Neural cell (in vitro differentiated cells): ENCODE data around the gene SMARCC1. TPM values are rescaled to one million over a fixed set of nuclear protein-coding genes. Genes with fewer than 3 reads are reported as not detected.

Experiments used
- H2AFZ ChIP-seq: fragments of 200-600, 300-800 bp; sonication (generic), shearing (Covaris generic); 2 replicates; pipeline ENCODE4 v1.6.0; 2014; ENCODE audit warnings: low read depth, mild to moderate bottlenecking, antibody characterized with exemption, low read length, moderate library complexity
- H3F3A ChIP-seq: fragments of 200-600 bp; shearing (Covaris generic); 2 replicates; pipeline ENCODE4 v1.6.1; 2016; ENCODE audit warnings: mild to moderate bottlenecking, moderate library complexity, mixed read lengths, antibody characterized with exemption, low read length; ENCODE audit not compliant: insufficient read depth, poor library complexity, severe bottlenecking
- H3K27ac ChIP-seq: fragments of 200-600, 300-800 bp; sonication (generic), shearing (Covaris generic); 2 replicates; pipeline ENCODE4 v1.5.1; 2014; ENCODE audit warnings: mild to moderate bottlenecking, low read length, moderate library complexity
- H3K27me3 ChIP-seq: fragments of 300-800, 200-600 bp; sonication (generic), shearing (Covaris generic); 2 replicates; pipeline ENCODE4 v1.6.0; 2014; ENCODE audit warnings: mild to moderate bottlenecking, low read depth, low read length, moderate library complexity; ENCODE audit not compliant: insufficient read depth
- H3K36me3 ChIP-seq: fragments of 300-800, 200-600 bp; sonication (generic), shearing (Covaris generic); 2 replicates; pipeline ENCODE4 v1.5.1; 2014; ENCODE audit warnings: mild to moderate bottlenecking, antibody characterized with exemption, low read length, moderate library complexity; ENCODE audit not compliant: insufficient read depth
- H3K4me2 ChIP-seq: fragments of 300-800, 200-600 bp; sonication (generic), shearing (Covaris generic); 2 replicates; pipeline ENCODE4 v1.6.0; 2014; ENCODE audit warnings: mild to moderate bottlenecking, low read length
- H3K4me3 ChIP-seq: fragments of 300-800, 200-600 bp; sonication (generic), shearing (Covaris generic); 2 replicates; pipeline ENCODE4 v1.5.1; 2014; ENCODE audit warnings: mild to moderate bottlenecking, low read length, moderate library complexity
- H3K79me2 ChIP-seq: fragments of 200-600 bp; shearing (Covaris generic); replicated peaks from 2 replicates; pipeline ENCODE4 v1.6.0; 2014; ENCODE audit warnings: mild to moderate bottlenecking, low read length, moderate library complexity; ENCODE audit not compliant: insufficient read depth
- H3K9ac ChIP-seq: fragments of 300-800, 200-600 bp; sonication (generic), shearing (Covaris generic); 2 replicates; pipeline ENCODE4 v1.6.1; 2016; ENCODE audit warnings: mild to moderate bottlenecking, low read length, mixed read lengths
- H3K9me2 ChIP-seq: fragments of 200-600 bp; shearing (Covaris generic); 2 replicates; pipeline ENCODE4 v1.6.1; 2016; ENCODE audit warnings: mild to moderate bottlenecking, low read length, mixed read lengths; ENCODE audit not compliant: insufficient read depth
- H3K9me3 ChIP-seq: fragments of 200-600, 300-800 bp; sonication (generic), shearing (Covaris generic); 2 replicates; pipeline ENCODE4 v1.6.1; 2016; ENCODE audit warnings: mild to moderate bottlenecking, mixed run types, low read length, moderate library complexity, mixed read lengths
- H4K20me1 ChIP-seq: fragments of 200-600 bp; shearing (Covaris generic); 2 replicates; pipeline ENCODE4 v1.6.1; 2016; ENCODE audit warnings: mild to moderate bottlenecking, mixed run types; ENCODE audit not compliant: insufficient read depth
- EP300 ChIP-seq: fragments of 450-650 bp; conservative IDR thresholded peaks from 2 replicates; pipeline ENCODE4 v1.6.1; 2014; ENCODE audit warnings: antibody characterized with exemption, mild to moderate bottlenecking, moderate library complexity; ENCODE audit not compliant: poor library complexity, severe bottlenecking
- EZH2 ChIP-seq: fragments of 200-600, 300-800 bp; shearing (Covaris generic), sonication (generic); IDR thresholded peaks from 2 replicates; pipeline ENCODE4 v1.6.1; 2014; ENCODE audit warnings: antibody characterized with exemption, low read length, borderline replicate concordance, mild to moderate bottlenecking; ENCODE audit not compliant: insufficient read depth, poor library complexity, severe bottlenecking
- MXI1 ChIP-seq: fragments of 450-650 bp; conservative IDR thresholded peaks from 2 replicates; pipeline ENCODE4 v1.6.1; 2014; ENCODE audit warnings: antibody characterized with exemption, mild to moderate bottlenecking; ENCODE audit not compliant: poor library complexity, severe bottlenecking
- POLR2AphosphoS5 ChIP-seq: IDR thresholded peaks from 2 replicates; pipeline ENCODE4 v1.6.1; 2012
- RAD21 ChIP-seq: fragments of 450-650 bp; conservative IDR thresholded peaks from 2 replicates; pipeline ENCODE4 v1.6.1; 2014; ENCODE audit warnings: antibody characterized with exemption, mild to moderate bottlenecking, moderate library complexity
- REST ChIP-seq: IDR thresholded peaks from 2 replicates; pipeline ENCODE4 v1.6.1; 2012; ENCODE audit warnings: borderline replicate concordance
- SMC3 ChIP-seq: fragments of 450-650 bp; conservative IDR thresholded peaks from 2 replicates; pipeline ENCODE4 v1.6.1; 2014; ENCODE audit warnings: antibody characterized with exemption, mild to moderate bottlenecking, moderate library complexity; ENCODE audit not compliant: poor library complexity
- TAF1 ChIP-seq: IDR thresholded peaks from 2 replicates; pipeline ENCODE4 v1.6.1; 2012; ENCODE audit warnings: low read depth
- polyA plus RNA-seq: library from polyadenylated mRNA; depleted of rRNA; stranded (reverse); fragments of >200 nt; gene quantifications from 2 replicates; pipeline ENCODE4 v1.2.3, GENCODE V29; 2014
- TF ChIP-seq, protein P1 (sequence below): fragments of 450-650 bp; IDR thresholded peaks from 2 replicates; pipeline ENCODE4 v1.5.1; 2014; ENCODE audit warnings: antibody characterized with exemption, mild to moderate bottlenecking, moderate library complexity; ENCODE audit not compliant: poor library complexity, severe bottlenecking

Gene SMARCC1
- polyA plus RNA-seq, 1 donor from 2014 or later: 29.4 TPM

DNA sequence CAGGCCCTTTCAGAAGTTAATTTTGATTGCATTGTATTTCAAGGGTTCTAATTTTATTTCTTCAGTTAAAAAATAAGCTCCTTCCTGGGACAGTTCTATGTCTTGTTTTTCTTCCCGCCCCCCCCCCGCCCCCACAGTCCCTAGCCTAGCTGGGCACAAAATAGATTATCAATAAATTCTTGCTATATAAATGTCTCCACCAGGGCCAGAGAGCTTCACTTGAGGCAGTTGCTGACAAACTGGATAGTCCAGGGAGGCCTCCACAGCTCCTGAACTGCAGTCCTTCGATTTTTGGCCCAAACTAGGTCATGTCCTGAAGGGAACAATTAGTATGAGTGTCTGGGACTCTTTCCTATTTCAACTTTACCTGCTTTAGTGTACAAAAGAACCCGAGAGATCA, 193.1 kb downstream of the SMARCC1 start:
- no peaks in the 10 kb centered on the region for H3K27me3 ChIP-seq
- H3K36me3 ChIP-seq: no peaks in the 10 kb centered on the region
- no peak overlapping the region for H2AFZ ChIP-seq
- no peak overlapping the region for H3K9ac ChIP-seq
- H3K9me2 ChIP-seq: no peaks in the 10 kb centered on the region
- no peaks in the 10 kb centered on the region for H3K79me2 ChIP-seq
- H3K27ac ChIP-seq: no peak overlapping the region
- no peaks in the 10 kb centered on the region for H3F3A ChIP-seq
- no peak for TF ChIP-seq MXI1
- no peak for TF ChIP-seq RAD21
- no peak for TF ChIP-seq TAF1
- H3K9me3 ChIP-seq: no peaks in the 10 kb centered on the region
- H3K4me2 ChIP-seq: no peak overlapping the region
- H4K20me1 ChIP-seq: no peaks in the 10 kb centered on the region
- H3K4me3 ChIP-seq: no peak overlapping the region

DNA sequence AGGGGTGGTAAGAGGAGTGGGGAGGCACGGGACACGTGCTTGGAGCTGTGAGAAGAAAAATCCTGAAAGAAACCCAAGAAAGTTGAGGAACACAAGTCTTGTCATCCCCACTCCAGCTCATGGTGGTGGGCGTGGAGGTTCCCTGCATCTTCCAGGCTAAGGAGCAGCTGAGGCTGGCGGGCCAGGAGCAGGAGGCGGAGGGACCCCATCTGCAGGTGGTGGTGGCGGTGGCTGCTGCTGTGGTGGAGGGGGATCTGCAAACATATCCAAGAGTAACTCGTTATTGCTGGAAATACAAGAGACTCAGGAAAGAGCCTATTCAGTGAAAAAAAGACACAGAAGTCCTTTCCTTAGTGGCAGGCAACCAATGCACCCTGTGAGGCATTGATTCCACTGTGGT, 193.6 kb downstream of the SMARCC1 start:
- no peaks in the 10 kb centered on the region for H3K36me3 ChIP-seq
- no peaks in the 10 kb centered on the region for H3K9me3 ChIP-seq
- no peak overlapping the region for H3K9ac ChIP-seq
- no peak overlapping the region for H3K4me2 ChIP-seq
- no peaks in the 10 kb centered on the region for H3F3A ChIP-seq
- H3K9me2 ChIP-seq: no peaks in the 10 kb centered on the region
- H3K27me3 ChIP-seq: no peaks in the 10 kb centered on the region
- H2AFZ ChIP-seq: no peak overlapping the region
- H4K20me1 ChIP-seq: no peaks in the 10 kb centered on the region
- TF ChIP-seq SMC3: no peak
- H3K4me3 ChIP-seq: no peak overlapping the region
- H3K27ac ChIP-seq: no peak overlapping the region
- H3K79me2 ChIP-seq: no peaks in the 10 kb centered on the region

DNA sequence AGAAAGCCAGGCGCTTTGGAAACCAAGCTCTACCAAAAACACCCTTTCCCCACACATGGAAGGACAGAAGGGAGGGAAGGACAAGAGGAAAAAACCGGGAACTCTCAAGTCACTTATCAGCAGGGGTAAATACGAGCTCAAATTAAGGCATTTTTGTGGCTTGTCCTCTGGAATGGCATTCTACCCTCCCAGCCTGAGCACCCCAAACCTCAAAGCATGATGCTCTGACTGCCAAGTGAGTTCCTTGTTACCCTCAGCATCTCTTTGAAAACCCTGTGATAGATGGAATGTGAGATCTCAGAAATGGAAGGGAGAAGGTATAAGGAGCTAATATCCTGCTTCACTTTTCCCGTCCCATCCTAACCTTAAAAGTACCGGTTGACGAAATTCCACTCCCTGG, 194.9 kb downstream of the SMARCC1 start:
- H3F3A ChIP-seq: no peaks in the 10 kb centered on the region
- no peaks in the 10 kb centered on the region for H3K9me3 ChIP-seq
- H3K4me2 ChIP-seq: no peak overlapping the region
- no peak overlapping the region for H3K9ac ChIP-seq
- no peaks in the 10 kb centered on the region for H3K9me2 ChIP-seq
- no peaks in the 10 kb centered on the region for H3K27me3 ChIP-seq
- H3K79me2 ChIP-seq: no peaks in the 10 kb centered on the region
- no peaks in the 10 kb centered on the region for H3K36me3 ChIP-seq
- TF ChIP-seq POLR2AphosphoS5: no peak
- TF ChIP-seq, protein P1, sequence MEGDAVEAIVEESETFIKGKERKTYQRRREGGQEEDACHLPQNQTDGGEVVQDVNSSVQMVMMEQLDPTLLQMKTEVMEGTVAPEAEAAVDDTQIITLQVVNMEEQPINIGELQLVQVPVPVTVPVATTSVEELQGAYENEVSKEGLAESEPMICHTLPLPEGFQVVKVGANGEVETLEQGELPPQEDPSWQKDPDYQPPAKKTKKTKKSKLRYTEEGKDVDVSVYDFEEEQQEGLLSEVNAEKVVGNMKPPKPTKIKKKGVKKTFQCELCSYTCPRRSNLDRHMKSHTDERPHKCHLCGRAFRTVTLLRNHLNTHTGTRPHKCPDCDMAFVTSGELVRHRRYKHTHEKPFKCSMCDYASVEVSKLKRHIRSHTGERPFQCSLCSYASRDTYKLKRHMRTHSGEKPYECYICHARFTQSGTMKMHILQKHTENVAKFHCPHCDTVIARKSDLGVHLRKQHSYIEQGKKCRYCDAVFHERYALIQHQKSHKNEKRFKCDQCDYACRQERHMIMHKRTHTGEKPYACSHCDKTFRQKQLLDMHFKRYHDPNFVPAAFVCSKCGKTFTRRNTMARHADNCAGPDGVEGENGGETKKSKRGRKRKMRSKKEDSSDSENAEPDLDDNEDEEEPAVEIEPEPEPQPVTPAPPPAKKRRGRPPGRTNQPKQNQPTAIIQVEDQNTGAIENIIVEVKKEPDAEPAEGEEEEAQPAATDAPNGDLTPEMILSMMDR: no peak
- TF ChIP-seq SMC3: no peak
- TF ChIP-seq MXI1: no peak
- TF ChIP-seq TAF1: no peak
- no peaks in the 10 kb centered on the region for H4K20me1 ChIP-seq
- no peak overlapping the region for H2AFZ ChIP-seq
- no peak overlapping the region for H3K4me3 ChIP-seq
- H3K27ac ChIP-seq: no peak overlapping the region

DNA sequence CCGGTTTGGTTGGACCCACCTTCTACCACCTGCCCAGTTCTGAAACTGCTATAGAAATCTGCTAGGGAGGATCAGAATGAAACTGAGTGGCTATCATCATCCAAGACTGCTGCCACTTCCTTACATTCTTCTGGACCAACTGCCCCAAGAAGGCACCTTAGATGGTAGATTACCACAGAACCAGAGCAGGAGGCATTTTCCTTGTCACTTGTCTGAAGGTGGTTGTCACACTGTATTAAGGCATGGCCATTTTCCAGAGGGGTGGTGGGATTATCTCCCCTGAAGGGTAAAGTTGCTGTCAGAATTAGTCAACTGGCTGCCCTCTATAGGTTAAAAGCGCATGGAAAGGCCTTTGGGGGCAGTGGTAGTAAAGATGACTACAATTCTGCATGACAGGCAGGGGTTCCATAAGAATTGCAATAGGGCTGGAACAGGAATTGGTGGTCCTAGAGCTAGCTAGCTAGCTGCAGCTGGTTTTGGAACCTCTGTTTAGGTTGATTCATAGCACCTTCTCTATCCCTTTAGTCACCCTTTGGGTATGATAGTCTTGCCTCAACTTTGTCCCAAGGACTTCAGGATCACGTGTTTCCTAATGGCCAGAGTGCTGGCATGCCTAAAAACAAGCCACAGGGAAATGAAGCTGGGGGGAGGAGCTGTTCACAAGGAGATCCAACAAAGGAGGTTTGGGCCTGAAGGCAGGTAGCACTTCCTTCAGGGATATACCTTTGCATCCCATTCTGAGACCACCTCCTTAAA, 198.2 kb downstream of the SMARCC1 start:
- Histone ChIP-seq H3K4me3 (no peak overlapping the region), H3K79me2 (no peaks in the 10 kb centered on the region), H3K27me3 (no peaks in the 10 kb centered on the region), H3K27ac (no peak overlapping the region), H4K20me1 (no peaks in the 10 kb centered on the region), H3K9me3 (no peaks in the 10 kb centered on the region), H3K9me2 (no peaks in the 10 kb centered on the region), H3K4me2 (no peak overlapping the region), H2AFZ (no peak overlapping the region), H3K9ac (no peak overlapping the region), H3F3A (no peaks in the 10 kb centered on the region), H3K36me3 (no peaks in the 10 kb centered on the region)
- TF ChIP-seq POLR2AphosphoS5: no peak
- TF ChIP-seq SMC3: no peak
- no peak for TF ChIP-seq REST
- no peak for TF ChIP-seq EZH2
- TF ChIP-seq TAF1: no peak
- no peak for TF ChIP-seq EP300
- TF ChIP-seq MXI1: no peak
- TF ChIP-seq, protein P1: no peak
- TF ChIP-seq RAD21: no peak
